Small intestine (tissue), 7 donors: Measurements from ENCODE around the gene WDR26. TPM values are rescaled to one million over a fixed set of nuclear protein-coding genes. Genes with fewer than 3 reads are reported as not detected.
A peak's percentile ranks its signal among the peaks of the same experiment; 100 is the strongest.

Source experiments
- DNase-seq, 2 donors: peaks; one replicate each; pipeline versions ENCODE4 v3.0.0 to v3.0.0-alpha.2; 2013
- FAIRE-seq: peaks from 2 replicates; lab custom pipeline; 2012; peaks lifted over from hg19 to GRCh38; lab: Jason Lieb, UNC
- H3K27ac ChIP-seq, 3 donors: one replicate each; pipeline ENCODE4 v1.5.1; 2013; ENCODE audit warnings: low read length in 2 of 3, mild to moderate bottlenecking in 2 of 3, control low read depth in 1 of 3, inconsistent platforms in 1 of 3, low read depth in 1 of 3, moderate library complexity in 1 of 3
- H3K27me3 ChIP-seq, 3 donors: one replicate each; pipeline ENCODE4 v1.6.1; 2013; ENCODE audit warnings: low read length in 3 of 3, inconsistent platforms in 1 of 3; ENCODE audit not compliant: control insufficient read depth in 3 of 3, insufficient read depth in 3 of 3
- H3K36me3 ChIP-seq, 3 donors: one replicate each; pipeline ENCODE4 v1.6.1; 2013; ENCODE audit warnings: low read length in 3 of 3, inconsistent platforms in 1 of 3, low read depth in 1 of 3, mild to moderate bottlenecking in 1 of 3, moderate library complexity in 1 of 3; ENCODE audit not compliant: control insufficient read depth in 3 of 3, insufficient read depth in 2 of 3
- H3K4me1 ChIP-seq, 3 donors: one replicate each; pipeline ENCODE4 v1.6.1; 2013; ENCODE audit warnings: low read length in 2 of 3, inconsistent platforms in 1 of 3, low read depth in 1 of 3, mild to moderate bottlenecking in 1 of 3, moderate library complexity in 1 of 3; ENCODE audit not compliant: control insufficient read depth in 3 of 3, insufficient read depth in 2 of 3
- H3K4me3 ChIP-seq, 3 donors: one replicate each; pipeline ENCODE4 v1.5.1; 2013; ENCODE audit warnings: low read length in 3 of 3, control low read depth in 1 of 3, inconsistent platforms in 1 of 3, low read depth in 1 of 3, mild to moderate bottlenecking in 1 of 3, moderate library complexity in 1 of 3
- H3K9me3 ChIP-seq, 2 donors: one replicate each; pipeline ENCODE4 v1.6.1; 2013; ENCODE audit warnings: low read depth in 1 of 2, low read length in 1 of 2; ENCODE audit not compliant: control insufficient read depth in 2 of 2, insufficient read depth in 1 of 2
- WGBS, 3 donors: extraction: QIAGEN DNeasy Blood & Tissue Kit; methylation state at CpG; one replicate each; pipeline ENCODE4 v1.1.7; 2013; 5-methylcytosine and 5-hydroxymethylcytosine counted together
- polyA plus RNA-seq, 4 donors: library from polyadenylated mRNA; stranded (reverse) in 3 of 4; unstranded in 1 of 4; fragments of 200-250 nt in 3 of 4; fragments of 120-200 nt in 1 of 4; gene quantifications; one replicate each; pipeline versions ENCODE4 v1.2.1 to v1.2.3, GENCODE V29; 2013
- donor health status: healthy with polysubstance abuse.
- donor health status: control.
- donor health status: control.
- donor health status: Bipolar disorder and iron deficiency.
- donor health status: healthy.

The WDR26 gene
- polyA plus RNA-seq, 4 donors = 15.9 to 66.1 (median 19.1) TPM

DNA sequence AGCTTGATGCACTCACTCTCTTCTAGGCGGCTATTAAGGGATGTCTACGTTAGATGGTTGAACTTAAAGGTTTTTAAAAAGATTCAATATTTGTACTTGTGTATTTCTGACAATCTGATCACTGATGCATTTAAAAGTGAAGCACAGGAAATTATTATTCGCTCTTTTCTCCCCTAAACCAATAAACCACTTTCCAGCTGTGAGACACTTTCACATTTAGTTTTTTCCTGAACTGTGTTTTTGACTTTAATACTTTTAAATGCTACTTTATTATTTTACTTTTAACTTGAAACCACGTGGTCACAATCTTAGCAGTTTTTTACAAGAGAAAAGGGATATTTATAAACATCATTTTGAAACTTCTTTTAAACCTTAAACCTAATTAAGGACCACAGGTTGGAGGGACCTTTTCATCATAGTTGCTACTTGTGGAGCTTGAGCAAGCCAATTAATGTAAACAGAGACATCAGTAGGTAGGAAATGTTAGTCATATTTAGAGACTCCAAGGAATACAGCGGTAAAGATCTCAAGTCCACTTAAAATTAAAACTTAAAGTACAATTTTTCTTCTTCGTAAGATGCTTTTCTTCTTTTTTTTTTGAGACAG, 9.2 kb downstream of the WDR26 start:
- H3K4me3 ChIP-seq = no peak overlapping the region
- no peaks in the 10 kb centered on the region for H3K4me1 ChIP-seq
- 79 to 89% (median 81%) methylated on average over 6 of the region's 6 CpGs for WGBS, 3 donors
- no peaks in the 10 kb centered on the region for H3K27me3 ChIP-seq
- FAIRE-seq (no peak), DNase-seq (no peak)
- H3K9me3 ChIP-seq = no peaks in the 10 kb centered on the region
- no peak overlapping the region for H3K27ac ChIP-seq
- peaks cover 12 to 37% (median 26%) of the 10 kb centered on the region in 3 donors for H3K36me3 ChIP-seq

DNA sequence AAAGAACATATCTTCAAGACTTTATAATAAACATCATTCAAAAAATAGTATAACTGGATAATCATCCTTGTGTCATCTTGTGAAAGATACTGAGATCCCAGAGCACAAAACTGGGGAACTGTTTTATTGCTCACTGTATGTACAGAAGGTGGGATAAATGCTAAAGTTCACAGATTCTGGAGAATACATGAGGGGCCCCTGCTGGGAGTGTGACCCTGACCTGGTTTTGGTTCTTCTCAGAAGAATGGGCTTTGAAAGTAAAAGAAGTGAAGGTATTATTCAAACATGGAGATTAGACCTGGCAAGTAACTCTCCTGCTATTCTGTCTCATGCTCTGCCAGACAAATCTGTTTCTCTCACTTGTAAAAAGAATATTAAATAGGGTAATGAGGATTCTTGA, 14.5 kb downstream of the WDR26 start:
- H3K27ac ChIP-seq = no peak overlapping the region
- H3K4me3 ChIP-seq = no peak overlapping the region
- H3K36me3 ChIP-seq = peaks cover 26 to 35% (median 27%) of the 10 kb centered on the region in 3 donors
- no peaks in the 10 kb centered on the region for H3K9me3 ChIP-seq
- no peaks in the 10 kb centered on the region for H3K27me3 ChIP-seq
- FAIRE-seq (no peak), DNase-seq (peak in 1 of 2 donors; percentile 50)
- H3K4me1 ChIP-seq = peaks cover 0 to 5% (median 0%) of the 10 kb centered on the region in 3 donors

DNA sequence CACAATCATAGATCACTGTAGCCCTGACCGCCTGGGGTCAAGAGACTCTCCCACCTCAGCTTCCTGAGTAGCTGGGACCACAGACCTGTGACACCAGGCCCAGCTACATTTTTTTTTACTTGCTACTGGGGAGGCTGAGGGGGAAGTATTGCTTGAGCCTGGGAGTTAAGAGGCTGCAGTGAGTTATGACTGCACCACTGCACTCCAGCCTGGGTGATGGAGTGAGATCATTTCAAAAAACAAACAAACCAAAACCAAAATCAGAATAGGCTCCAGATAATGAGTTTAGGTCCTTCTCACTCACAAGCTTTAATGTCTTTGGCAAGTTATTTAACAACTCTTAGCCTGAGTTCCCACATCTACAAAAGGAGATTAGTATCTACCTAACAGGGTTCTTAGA, 22.8 kb downstream of the WDR26 start:
- H3K36me3 ChIP-seq = peaks cover 8 to 42% (median 13%) of the 10 kb centered on the region in 3 donors
- no peak for FAIRE-seq

DNA sequence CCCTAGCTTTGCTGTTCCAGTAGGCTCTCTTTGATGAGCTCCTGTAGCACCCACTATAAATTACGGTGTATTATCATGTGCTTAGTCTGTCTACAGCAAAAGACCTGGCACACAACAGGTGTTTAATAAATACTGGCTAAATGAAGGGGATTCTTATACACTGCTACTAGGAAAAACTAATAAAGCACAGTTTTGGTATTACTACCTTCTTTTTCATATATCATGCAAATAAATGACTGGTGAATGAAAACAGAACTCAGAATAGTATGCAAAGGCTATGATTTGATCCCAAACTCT, 26.4 kb downstream of the WDR26 start:
- WGBS, 3 donors = 96 to 100% (median 98%) methylated on average over 1 of the region's 1 CpG
- FAIRE-seq (no peak), DNase-seq (no peak)
- peaks cover 12 to 36% (median 14%) of the 10 kb centered on the region in 3 donors for H3K36me3 ChIP-seq
- no peaks in the 10 kb centered on the region for H3K27me3 ChIP-seq
- no peak overlapping the region for H3K27ac ChIP-seq
- H3K4me1 ChIP-seq = no peaks in the 10 kb centered on the region
- H3K9me3 ChIP-seq = no peaks in the 10 kb centered on the region
- no peak overlapping the region for H3K4me3 ChIP-seq

More for the DNA sequence above, 22.8 kb downstream of the WDR26 start:
- Histone ChIP-seq H3K27ac (no peak overlapping the region), H3K4me1 (no peaks in the 10 kb centered on the region), H3K4me3 (no peak overlapping the region), H3K9me3 (no peaks in the 10 kb centered on the region), H3K27me3 (no peaks in the 10 kb centered on the region)
- DNase-seq = no peak
- 75 to 95% (median 80%) methylated on average over 1 of the region's 1 CpG for WGBS, 3 donors

DNA sequence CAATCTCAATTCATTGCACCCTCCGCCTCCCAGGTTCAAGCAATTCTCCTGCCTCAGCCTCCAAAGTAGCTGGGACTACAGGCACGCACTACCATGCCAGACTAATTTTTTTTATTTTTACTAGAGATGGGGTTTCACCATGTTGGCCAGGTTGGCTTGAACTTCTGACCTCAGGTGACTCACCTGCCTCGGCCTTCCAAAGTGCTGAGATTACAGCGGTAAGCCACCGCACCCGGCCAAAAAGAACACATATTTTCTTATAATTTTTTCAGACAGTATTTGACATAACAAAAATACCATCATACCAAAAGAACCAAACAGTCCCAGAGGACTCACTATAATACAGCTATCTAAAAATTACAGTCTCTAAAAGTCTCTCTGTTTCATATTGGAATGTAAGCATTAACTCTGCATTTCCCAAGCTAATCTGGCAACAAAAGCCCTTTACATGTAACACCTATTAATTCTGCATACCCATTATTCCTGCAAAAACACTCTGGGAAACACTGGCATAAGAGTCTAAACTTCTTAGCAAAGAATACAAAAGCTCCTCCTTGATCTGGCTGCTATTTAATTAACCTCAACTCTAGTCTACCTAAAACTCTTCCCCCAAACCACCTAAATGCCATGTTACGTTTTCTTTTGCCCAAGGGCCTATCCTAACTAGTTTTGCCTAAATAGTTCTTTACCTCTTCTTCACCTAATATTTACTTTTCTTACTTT, 26.9 kb downstream of the WDR26 start:
- DNase-seq = peak in 1 of 2 donors; percentile 15
- Histone ChIP-seq H3K4me1 (no peaks in the 10 kb centered on the region), H3K4me3 (no peak overlapping the region), H3K27ac (no peak overlapping the region), H3K36me3 (peaks cover 12 to 37% (median 14%) of the 10 kb centered on the region in 3 donors), H3K27me3 (no peaks in the 10 kb centered on the region), H3K9me3 (no peaks in the 10 kb centered on the region)
- WGBS, 3 donors = 80 to 84% (median 80%) methylated on average over 7 of the region's 7 CpGs
- no peak for FAIRE-seq

DNA sequence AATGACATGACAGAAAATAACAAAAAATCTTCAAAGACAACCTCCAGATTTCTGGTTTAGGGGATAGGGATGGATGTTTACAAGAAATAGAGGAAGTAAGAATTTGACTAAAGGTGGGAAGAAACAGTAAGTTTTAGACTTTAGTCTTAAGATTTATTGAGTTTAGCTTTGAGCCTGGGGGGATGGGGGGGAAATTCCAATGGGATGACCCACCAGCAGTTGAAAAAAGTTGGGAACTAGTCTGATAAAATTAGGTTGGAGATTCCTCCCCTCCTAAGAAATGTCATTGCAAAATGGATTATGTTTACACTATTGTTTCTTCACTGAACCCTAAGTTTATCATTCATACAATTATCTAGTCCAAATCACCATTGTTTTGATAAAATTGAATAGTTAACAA, 28.4 kb downstream of the WDR26 start:
- DNase-seq (no peak), FAIRE-seq (no peak)
- Histone ChIP-seq H3K27me3 (no peaks in the 10 kb centered on the region), H3K4me1 (no peaks in the 10 kb centered on the region), H3K36me3 (peaks cover 10 to 33% (median 11%) of the 10 kb centered on the region in 3 donors), H3K9me3 (no peaks in the 10 kb centered on the region), H3K27ac (peak overlapping the region in 1 of 3 donors; percentile 20), H3K4me3 (no peak overlapping the region)

DNA sequence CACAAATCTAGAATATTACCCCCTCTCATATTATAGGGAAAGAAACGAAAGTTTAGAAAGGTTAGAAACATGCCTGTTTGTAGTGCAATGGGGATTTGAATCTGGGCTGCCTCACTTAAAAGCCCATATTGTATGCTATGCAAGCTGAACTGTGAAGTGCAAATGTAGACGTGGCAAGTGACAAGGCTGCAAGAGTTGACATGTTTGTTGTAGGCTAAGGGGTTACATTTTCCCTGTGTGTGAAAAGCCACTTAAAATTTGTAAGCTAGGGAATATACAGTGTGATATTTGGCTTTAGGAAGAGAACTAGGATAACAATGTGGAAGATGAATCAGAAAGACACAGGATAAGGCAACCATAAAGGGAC, 29.0 kb downstream of the WDR26 start:
- H3K27me3 ChIP-seq = no peaks in the 10 kb centered on the region
- no peaks in the 10 kb centered on the region for H3K9me3 ChIP-seq
- 88 to 95% (median 91%) methylated on average over 2 of the region's 2 CpGs for WGBS, 3 donors
- H3K4me3 ChIP-seq = no peak overlapping the region
- FAIRE-seq = no peak
- no peak overlapping the region for H3K27ac ChIP-seq
- H3K36me3 ChIP-seq = peaks cover 7 to 33% (median 10%) of the 10 kb centered on the region in 3 donors
- DNase-seq = no peak
- no peaks in the 10 kb centered on the region for H3K4me1 ChIP-seq

DNA sequence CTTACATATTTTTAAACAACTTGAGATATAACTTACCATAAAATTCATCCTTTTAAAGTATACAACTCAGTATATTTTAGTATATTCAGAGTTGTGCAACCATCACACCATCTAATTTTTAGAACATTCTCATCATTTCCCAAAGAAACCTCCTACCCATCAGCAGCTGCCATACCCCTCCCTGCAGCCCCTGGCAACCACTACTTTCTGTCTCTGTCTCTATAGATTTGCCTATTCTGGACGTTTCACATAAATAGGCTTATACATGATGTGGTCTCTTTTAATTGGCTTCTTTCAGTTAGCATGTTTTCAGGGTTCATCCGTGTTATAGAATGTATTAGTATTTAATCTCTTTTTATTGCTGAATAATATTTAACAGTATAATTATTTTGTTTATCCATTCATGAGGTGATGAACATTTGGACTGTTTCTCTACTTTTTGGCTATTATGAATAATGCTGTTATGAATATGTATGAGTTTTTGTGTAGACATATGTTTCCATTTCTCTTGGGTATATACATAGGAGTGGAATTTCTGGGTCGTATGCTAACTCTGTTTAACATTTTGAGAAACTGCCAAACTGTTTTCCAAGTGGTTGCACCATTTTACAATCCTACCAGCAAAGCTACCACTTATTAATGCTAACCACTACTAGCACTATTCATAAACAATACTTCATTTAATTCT, 29.5 kb downstream of the WDR26 start:
- FAIRE-seq (no peak), DNase-seq (no peak)
- Histone ChIP-seq H3K27ac (no peak overlapping the region), H3K36me3 (peaks cover 7 to 32% (median 10%) of the 10 kb centered on the region in 3 donors), H3K4me3 (no peak overlapping the region), H3K9me3 (no peaks in the 10 kb centered on the region), H3K27me3 (no peaks in the 10 kb centered on the region), H3K4me1 (no peaks in the 10 kb centered on the region)
- 71 to 83% (median 78%) methylated on average over 3 of the region's 3 CpGs for WGBS, 3 donors
